ENCODE measurements around the gene LRFN4. TPM values are rescaled to one million over a fixed set of nuclear protein-coding genes. Genes with fewer than 3 reads are reported as not detected.

The LRFN4 gene
- total and polyA plus RNA-seq, 10 of the 15 experiments (the other 5 are each of a cell fraction or from before 2014, with no cell fraction given): 0.03 to 43.8 (median 4.9) TPM

DNA sequence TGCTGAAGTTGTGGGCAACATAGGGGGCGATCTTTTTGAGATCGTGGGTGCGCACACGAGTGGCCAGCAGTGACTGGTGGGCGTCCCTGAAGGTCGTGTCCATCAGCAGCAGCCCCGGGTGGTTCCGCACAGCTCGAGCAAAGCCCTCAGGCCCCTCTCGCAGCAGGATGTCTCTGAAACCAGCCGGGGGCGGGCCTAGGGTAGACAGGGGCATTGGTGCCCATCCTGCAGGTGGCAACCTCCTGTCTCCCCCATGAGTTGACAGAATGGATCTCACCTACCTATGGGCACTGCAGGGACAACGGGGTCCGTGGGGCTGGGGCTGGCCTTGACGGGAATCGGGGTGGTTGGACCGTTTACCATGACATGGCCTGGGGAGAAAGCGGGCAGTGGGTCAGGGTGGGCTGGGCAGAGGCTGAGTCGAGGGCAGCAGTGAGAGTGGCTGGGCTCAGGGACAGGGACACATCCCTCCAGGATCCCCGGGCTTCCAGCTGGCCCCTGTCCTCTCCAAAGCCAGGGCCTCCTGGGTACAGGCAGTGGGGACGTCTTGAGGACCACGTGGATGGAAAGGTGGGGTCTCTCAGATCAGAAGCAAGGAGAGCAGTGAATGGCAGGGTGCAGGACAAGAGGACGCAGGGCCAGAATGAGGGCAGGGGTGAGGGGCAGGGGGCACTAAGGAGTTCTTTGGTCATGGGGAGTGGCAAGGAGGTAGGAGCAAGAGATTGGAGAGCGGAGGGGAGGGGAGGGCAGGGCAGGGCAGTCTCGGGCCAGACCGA is 4.2 kb upstream of the LRFN4 start:
- no peak overlapping the region for H3K9ac ChIP-seq (ENCODE audit: control insufficient read depth, insufficient read depth, low read length)
- no peaks in the 10 kb centered on the region; a peak in 1 of 4 replicates for H3K36me3 ChIP-seq (ENCODE audit: control insufficient read depth in 2 of 2, insufficient read depth in 2 of 2, low read length in 1 of 2)
- no peaks in the 10 kb centered on the region for H4K20me1 ChIP-seq (ENCODE audit: control insufficient read depth, insufficient read depth)
- intact Hi-C loops (cut with micrococcal nuclease; ENCODE audit: unreplicated experiment) (no loop called here), in situ Hi-C loops (cut with MboI) (no loop called here)
- RAD21 ChIA-PET (ENCODE audit: unreplicated experiment): no interaction called here
- POLR2A ChIA-PET: interaction anchor here (0.7 to 1.2 kb wide), 2 partner anchors 10 to 11 kb away, joined by 3 to 4 read pairs; partner anchors contain the start of gene RCE1
- H3K4me3 ChIP-seq: no peak overlapping the region
- peaks cover 6% of the 10 kb centered on the region for H3K4me1 ChIP-seq (ENCODE audit: control insufficient read depth, insufficient read depth, low read length)
- SMC1A ChIA-PET (ENCODE audit: uncharacterized antibody, unreplicated experiment): no interaction called here
- H3K4me2 ChIP-seq (ENCODE audit: control insufficient read depth, insufficient read depth): no peak overlapping the region
- no peak overlapping the region for H3K27ac ChIP-seq (ENCODE audit: control insufficient read depth, insufficient read depth)
- no peaks in the 10 kb centered on the region for H3K9me3 ChIP-seq (replicated peaks; ENCODE audit: control insufficient read depth, insufficient read depth, low read length)
- WGBS (ENCODE audit: insufficient coverage, insufficient replicate concordance, low lambda C conversion rate, missing lambda C conversion rate): 61% methylated on average over 19 of the region's 26 CpGs
- no TSS peak for BruUV-seq (replicated peaks)
- DNase-seq (ENCODE audit: low read depth, low spot score) (no peak), ATAC-seq (no peak), FAIRE-seq (no peak)
- H2AFZ ChIP-seq (ENCODE audit: control insufficient read depth, low read depth, low read length): no peak overlapping the region
- peaks cover 5% of the 10 kb centered on the region for H3K79me2 ChIP-seq (ENCODE audit: control insufficient read depth, insufficient read depth, low read length)
- CTCF ChIA-PET: interaction anchor here (0.6 to 1.2 kb wide), 2 partner anchors 9 to 464 kb away, joined by 3 to 5 read pairs; no protein-coding TSS in a partner anchor
- H3K27me3 ChIP-seq (replicated peaks in 1 of 2; ENCODE audit: control insufficient read depth in 2 of 2, insufficient read depth in 2 of 2, low read length in 1 of 2): no peaks in the 10 kb centered on the region
- TF ChIP-seq, protein P1, sequence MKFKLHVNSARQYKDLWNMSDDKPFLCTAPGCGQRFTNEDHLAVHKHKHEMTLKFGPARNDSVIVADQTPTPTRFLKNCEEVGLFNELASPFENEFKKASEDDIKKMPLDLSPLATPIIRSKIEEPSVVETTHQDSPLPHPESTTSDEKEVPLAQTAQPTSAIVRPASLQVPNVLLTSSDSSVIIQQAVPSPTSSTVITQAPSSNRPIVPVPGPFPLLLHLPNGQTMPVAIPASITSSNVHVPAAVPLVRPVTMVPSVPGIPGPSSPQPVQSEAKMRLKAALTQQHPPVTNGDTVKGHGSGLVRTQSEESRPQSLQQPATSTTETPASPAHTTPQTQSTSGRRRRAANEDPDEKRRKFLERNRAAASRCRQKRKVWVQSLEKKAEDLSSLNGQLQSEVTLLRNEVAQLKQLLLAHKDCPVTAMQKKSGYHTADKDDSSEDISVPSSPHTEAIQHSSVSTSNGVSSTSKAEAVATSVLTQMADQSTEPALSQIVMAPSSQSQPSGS (IDR thresholded peaks at IDR 0.05; ENCODE audit: low read length): no peak
- TF ChIP-seq TARDBP (IDR thresholded peaks at IDR 0.05; ENCODE audit: borderline replicate concordance) (no peak), SREBF1 (IDR thresholded peaks at IDR 0.05; ENCODE audit: low read length) (no peak), SP1 (IDR thresholded peaks at IDR 0.05; ENCODE audit: low read depth, low read length) (no peak), CEBPB (IDR thresholded peaks at IDR 0.05; ENCODE audit: borderline replicate concordance in 1 of 2, low read depth in 2 of 2, low read length in 2 of 2) (no peak)
- TF ChIP-seq, protein P2, sequence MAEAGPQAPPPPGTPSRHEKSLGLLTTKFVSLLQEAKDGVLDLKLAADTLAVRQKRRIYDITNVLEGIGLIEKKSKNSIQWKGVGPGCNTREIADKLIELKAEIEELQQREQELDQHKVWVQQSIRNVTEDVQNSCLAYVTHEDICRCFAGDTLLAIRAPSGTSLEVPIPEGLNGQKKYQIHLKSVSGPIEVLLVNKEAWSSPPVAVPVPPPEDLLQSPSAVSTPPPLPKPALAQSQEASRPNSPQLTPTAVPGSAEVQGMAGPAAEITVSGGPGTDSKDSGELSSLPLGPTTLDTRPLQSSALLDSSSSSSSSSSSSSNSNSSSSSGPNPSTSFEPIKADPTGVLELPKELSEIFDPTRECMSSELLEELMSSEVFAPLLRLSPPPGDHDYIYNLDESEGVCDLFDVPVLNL (IDR thresholded peaks at IDR 0.05; ENCODE audit: low read depth, low read length): no peak
